Activated naive CD4-positive, alpha-beta T cell treated with Interleukin-2 at 50 U/mL for 16 hours (primary cell): ENCODE measurements around the gene PRR23A.

Experiments used
- DNase-seq: peaks from one replicate; pipeline ENCODE4 v3.0.0-alpha.2; 2020

Gene PRR23A

GRCh38 chr3:138971766-138972320 lies 34.2 kb downstream of the PRR23A start:
- no peak for DNase-seq

- DNase-seq = no peak
These were observed 41.1 kb downstream of the PRR23A start for GRCh38 chr3:138964923-138965322.

DNA sequence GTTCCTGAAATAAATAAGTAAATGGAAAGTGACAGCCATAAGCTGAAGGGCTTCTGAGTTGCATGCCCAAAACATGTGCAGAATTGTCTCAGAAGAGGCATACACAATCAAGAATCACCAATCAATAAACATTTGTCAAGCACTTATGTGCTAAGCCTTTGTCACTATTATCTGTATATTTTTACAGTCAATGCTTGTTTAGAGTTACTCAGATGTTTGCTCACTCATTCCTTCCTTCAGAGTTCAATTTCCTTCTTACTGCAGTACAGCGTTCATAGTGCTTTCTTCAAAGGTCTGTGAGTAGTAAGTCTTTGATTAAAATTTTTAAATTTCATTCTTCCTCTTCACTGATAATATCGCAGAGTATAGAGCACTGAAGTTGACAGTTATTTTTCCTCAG lies 41.8 kb downstream of the PRR23A start:
- DNase-seq = no peak

GRCh38 chr3:138962854-138963560 lies 43.1 kb downstream of the PRR23A start:
- no peak for DNase-seq

- no peak for DNase-seq
These were observed 45.6 kb downstream of the PRR23A start for GRCh38 chr3:138960417-138960852.
